Measurements from ENCODE around the gene ISLR2.
A peak's percentile ranks its signal among the peaks of the same experiment; 100 is the strongest.

DNA sequence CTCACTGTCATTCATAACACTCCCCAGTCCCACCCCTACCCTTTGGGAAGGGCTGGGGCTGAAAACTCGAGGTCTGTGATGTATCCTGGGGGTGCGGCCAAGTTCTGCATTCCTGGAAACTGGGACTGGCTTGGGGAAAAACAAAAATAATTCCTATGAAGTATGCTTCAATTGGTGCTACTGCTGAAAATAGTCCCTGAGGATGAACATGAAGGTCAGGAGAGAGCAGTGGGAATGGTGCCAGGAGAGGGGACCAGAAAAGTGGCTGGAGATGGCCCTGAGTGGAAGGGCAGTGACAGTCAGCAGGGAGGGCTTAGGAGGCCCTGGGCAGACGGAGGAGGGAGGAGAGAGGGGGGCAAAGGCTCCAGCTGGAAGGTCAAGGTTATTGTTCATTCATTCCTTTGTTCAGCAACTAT lies 38.3 kb downstream of the ISLR2 start:
- TF ChIP-seq, protein P1, sequence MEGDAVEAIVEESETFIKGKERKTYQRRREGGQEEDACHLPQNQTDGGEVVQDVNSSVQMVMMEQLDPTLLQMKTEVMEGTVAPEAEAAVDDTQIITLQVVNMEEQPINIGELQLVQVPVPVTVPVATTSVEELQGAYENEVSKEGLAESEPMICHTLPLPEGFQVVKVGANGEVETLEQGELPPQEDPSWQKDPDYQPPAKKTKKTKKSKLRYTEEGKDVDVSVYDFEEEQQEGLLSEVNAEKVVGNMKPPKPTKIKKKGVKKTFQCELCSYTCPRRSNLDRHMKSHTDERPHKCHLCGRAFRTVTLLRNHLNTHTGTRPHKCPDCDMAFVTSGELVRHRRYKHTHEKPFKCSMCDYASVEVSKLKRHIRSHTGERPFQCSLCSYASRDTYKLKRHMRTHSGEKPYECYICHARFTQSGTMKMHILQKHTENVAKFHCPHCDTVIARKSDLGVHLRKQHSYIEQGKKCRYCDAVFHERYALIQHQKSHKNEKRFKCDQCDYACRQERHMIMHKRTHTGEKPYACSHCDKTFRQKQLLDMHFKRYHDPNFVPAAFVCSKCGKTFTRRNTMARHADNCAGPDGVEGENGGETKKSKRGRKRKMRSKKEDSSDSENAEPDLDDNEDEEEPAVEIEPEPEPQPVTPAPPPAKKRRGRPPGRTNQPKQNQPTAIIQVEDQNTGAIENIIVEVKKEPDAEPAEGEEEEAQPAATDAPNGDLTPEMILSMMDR (IDR thresholded peaks at IDR 0.05; ENCODE audit: low read depth, low read length, missing input control), result no peak
- TF ChIP-seq TAF1 (conservative IDR thresholded peaks at IDR 0.05) (no peak), SP1 (IDR thresholded peaks at IDR 0.05) (no peak), RAD21 (IDR thresholded peaks at IDR 0.05) (no peak), YY1 (IDR thresholded peaks at IDR 0.05) (no peak), RXRA (IDR thresholded peaks at IDR 0.05) (peak in 1 of 2 donors; percentile 4), HNF4A (conservative IDR thresholded peaks at IDR 0.05) (no peak), GABPA (IDR thresholded peaks at IDR 0.05 in 1 of 2, conservative IDR thresholded peaks at IDR 0.05 in 1 of 2) (no peak), FOXA2 (IDR thresholded peaks at IDR 0.05) (no peak), NR2F2 (IDR thresholded peaks at IDR 0.05) (peak; percentile 81), EGR1 (IDR thresholded peaks at IDR 0.05; ENCODE audit: low read depth in 2 of 2) (no peak)
- TF ChIP-seq, protein P2, sequence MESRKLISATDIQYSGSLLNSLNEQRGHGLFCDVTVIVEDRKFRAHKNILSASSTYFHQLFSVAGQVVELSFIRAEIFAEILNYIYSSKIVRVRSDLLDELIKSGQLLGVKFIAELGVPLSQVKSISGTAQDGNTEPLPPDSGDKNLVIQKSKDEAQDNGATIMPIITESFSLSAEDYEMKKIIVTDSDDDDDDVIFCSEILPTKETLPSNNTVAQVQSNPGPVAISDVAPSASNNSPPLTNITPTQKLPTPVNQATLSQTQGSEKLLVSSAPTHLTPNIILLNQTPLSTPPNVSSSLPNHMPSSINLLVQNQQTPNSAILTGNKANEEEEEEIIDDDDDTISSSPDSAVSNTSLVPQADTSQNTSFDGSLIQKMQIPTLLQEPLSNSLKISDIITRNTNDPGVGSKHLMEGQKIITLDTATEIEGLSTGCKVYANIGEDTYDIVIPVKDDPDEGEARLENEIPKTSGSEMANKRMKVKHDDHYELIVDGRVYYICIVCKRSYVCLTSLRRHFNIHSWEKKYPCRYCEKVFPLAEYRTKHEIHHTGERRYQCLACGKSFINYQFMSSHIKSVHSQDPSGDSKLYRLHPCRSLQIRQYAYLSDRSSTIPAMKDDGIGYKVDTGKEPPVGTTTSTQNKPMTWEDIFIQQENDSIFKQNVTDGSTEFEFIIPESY (IDR thresholded peaks at IDR 0.05), result no peak
- TF ChIP-seq, protein P3, sequence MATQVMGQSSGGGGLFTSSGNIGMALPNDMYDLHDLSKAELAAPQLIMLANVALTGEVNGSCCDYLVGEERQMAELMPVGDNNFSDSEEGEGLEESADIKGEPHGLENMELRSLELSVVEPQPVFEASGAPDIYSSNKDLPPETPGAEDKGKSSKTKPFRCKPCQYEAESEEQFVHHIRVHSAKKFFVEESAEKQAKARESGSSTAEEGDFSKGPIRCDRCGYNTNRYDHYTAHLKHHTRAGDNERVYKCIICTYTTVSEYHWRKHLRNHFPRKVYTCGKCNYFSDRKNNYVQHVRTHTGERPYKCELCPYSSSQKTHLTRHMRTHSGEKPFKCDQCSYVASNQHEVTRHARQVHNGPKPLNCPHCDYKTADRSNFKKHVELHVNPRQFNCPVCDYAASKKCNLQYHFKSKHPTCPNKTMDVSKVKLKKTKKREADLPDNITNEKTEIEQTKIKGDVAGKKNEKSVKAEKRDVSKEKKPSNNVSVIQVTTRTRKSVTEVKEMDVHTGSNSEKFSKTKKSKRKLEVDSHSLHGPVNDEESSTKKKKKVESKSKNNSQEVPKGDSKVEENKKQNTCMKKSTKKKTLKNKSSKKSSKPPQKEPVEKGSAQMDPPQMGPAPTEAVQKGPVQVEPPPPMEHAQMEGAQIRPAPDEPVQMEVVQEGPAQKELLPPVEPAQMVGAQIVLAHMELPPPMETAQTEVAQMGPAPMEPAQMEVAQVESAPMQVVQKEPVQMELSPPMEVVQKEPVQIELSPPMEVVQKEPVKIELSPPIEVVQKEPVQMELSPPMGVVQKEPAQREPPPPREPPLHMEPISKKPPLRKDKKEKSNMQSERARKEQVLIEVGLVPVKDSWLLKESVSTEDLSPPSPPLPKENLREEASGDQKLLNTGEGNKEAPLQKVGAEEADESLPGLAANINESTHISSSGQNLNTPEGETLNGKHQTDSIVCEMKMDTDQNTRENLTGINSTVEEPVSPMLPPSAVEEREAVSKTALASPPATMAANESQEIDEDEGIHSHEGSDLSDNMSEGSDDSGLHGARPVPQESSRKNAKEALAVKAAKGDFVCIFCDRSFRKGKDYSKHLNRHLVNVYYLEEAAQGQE (IDR thresholded peaks at IDR 0.05), result no peak
- TF ChIP-seq, protein P4, sequence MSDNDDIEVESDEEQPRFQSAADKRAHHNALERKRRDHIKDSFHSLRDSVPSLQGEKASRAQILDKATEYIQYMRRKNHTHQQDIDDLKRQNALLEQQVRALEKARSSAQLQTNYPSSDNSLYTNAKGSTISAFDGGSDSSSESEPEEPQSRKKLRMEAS (IDR thresholded peaks at IDR 0.05), result no peak
